Measurements from ENCODE around the gene STK32B.

Gene STK32B

DNA sequence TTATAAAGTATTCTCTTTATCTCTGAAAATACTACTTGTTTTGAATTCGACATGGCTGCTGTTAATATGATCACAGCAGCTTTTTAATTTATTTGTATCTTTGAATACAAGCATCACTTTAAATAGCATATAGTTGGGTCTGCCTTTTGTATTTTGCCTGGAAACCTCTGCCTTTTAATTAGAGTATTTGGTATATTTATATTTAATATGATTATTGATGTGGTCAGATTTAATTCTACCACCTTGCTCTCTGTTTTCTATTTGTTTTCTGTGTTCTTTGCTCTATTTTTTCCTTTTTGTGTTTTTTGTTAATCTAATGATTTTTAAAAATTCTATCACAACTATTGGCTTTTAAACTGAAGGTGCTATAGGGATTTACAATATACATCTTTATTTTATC is 21.7 kb downstream of the STK32B start:
- no peak for DNase-seq

GRCh38 chr4:5078009-5078408 is 26.7 kb downstream of the STK32B start:
- no peak for DNase-seq

DNA sequence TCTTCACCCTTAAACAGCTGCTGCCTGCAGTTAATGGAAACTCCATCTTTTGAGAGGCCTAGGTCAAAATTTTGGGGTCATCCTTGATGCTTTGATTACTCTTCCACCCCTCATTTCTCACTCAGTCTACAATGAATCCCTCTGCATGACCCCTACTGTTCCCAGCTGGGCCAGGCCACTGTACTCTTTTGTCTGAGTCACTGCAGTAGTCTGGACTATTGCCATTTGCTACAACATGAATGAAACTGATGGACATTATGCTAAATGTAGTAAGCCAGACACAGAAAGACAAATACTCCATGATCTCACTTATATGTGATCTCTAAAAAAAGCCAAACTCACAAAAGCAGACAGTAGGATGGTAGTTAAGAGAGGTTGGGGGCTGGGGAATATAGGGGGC is 28.3 kb downstream of the STK32B start:
- no peak for DNase-seq

DNA sequence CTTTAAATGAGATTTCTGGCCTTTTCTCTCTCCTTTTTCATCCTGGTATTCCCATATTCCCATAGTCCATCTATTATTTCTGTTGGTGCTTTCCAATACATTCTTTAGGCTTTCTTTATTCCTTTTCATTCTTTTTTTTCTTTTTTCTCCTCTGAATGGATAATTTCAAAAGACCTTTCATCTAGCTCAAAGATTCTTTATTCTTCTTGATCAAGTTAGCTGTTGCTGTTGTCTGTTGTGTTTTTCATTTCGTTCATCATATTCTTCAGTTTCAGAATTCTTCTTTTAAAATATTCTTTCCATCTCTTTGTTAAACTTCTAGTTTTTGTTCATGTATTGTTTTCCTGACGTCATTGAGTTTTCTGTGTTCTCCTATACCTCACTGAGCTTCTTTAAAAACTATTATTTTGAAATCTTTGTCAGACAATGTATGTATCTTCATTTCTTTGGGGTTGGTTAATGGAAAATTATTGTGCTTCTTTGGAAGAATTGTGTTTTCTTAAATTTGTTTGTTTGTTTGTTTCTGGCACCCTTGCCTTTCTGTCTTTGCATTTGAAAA is 30.2 kb downstream of the STK32B start:
- DNase-seq: no peak

- DNase-seq: no peak
Measured at GRCh38 chr4:5082376-5082775, 31.1 kb downstream of the STK32B start.

DNA sequence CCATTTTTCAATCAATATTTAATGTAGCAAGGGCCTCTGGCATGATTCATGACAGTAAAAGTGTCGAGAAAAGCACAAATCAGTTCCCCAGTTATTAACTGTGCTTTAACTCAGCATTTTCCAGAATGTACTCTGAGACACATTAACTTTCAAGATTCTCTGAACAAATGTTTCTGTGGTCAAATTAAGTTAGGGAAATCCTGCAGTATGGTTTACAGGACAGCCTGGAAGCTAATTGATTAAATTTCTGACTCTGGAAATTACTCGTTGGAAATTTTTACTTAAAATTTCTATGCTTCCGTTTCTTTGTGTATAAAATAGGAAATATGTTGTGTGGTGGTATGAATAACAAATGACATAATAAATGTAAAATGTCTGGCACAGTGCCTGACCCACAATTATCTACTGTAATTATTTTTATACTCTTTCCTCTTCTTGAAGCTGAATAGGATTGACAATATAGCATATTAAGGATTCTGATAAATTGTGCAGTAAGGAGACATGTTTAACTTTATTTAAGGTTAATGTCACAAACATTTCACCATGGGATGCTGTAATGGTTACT is 33.7 kb downstream of the STK32B start:
- no peak for DNase-seq

GRCh38 chr4:5086535-5086934 is 35.3 kb downstream of the STK32B start:
- DNase-seq: no peak

DNA sequence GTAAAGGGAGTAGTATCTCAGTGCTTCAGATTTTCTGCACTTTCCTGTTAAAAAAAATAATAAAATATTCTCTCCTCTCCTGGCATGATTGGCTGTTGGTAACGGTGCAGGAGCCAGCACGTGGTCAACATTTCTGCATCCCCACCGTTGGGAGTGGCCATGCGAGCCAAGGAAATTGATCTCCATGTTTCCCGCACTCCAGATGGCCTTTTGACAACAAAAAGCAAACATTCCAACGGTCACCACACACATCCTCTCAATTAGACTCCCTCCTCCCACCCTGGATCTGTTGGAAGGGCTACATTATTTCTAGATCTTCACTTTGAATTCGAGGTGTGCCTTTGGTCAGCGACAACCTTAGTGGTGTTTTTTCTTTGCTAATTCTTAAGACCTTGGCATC is 45.0 kb downstream of the STK32B start:
- DNase-seq: no peak

DNA sequence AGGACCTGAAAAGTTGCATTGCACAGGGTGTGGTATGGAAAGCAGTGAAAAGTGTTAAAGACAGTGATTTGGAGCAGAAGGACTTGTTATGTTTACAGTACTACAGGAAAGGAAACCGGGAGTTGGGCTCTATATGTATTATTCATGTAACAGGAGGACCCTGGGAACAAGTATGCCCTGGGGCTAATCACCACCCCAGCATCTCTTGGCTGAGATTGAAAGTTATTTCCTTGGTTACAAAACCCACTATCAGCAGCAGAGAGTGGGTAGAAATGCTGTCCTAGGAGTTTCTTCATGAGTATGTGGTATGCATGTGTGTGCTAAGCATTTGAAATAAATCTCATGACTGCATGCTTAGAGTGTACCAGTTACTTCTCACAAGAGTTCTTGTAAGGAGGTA is 46.9 kb downstream of the STK32B start:
- DNase-seq: no peak

- DNase-seq: no peak
Measured at GRCh38 chr4:5100336-5100735, 49.1 kb downstream of the STK32B start.

DNA sequence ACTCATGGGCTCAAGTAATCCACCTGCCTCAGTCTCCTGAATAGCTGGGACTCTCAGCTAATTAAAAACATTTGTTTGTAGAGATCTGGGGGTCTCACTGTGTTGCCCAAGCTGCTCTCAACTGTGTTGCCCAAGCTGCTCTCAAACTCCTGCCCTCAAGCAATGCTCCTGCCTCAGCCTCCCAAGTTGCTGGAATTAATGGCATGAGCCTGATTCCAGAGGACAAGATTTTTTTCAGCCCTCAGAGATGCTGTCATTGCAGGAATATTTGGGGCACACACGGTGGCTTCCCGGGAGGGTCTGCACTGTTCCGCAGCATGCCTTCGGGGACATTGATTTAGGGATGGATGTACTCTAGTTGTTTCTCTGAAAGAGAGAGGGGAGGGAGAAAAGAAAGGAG is 49.7 kb downstream of the STK32B start:
- no peak for DNase-seq

DNA sequence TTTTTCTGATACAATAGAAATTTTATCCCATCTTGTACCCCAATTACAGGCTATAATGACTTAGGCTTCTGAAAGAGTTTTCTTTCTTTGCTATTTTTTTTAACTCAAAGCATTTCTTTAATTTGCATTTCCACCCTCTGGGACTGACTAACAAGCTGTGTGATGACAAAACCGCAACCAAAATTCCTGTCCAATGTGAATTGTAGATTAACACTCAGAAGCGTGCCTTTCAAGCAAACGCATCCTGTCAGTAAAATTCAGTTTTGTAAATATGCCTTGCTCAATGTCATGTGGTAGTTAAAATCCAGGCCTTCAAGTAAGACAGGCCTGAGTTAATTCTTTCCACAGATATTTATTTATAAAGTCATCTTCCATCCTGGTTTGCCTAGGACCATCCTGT is 50.3 kb downstream of the STK32B start:
- no peak for DNase-seq

- no peak for DNase-seq
Measured at GRCh38 chr4:5110901-5111300, 59.6 kb downstream of the STK32B start.

- DNase-seq: no peak
Measured at GRCh38 chr4:5112333-5113095, 61.2 kb downstream of the STK32B start.

DNA sequence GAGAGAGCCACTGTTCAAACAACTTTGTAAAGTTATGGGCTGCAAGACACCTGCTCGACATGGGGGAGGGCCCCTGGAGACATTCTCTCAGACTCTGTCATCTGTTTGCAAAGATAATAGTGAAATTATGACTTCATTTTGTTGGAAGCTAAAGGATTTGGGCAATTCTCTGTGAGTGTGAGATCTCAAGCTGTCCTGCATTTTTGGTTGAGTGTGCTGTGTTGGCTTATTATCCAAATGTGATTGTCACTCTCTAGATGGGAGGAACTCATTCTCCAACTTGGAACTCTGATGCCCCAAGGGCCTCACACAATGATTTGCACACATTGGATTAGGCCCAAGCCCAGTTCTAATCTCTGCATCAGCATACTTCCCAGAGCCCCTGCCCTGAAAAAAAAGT is 63.7 kb downstream of the STK32B start:
- no peak for DNase-seq

DNA sequence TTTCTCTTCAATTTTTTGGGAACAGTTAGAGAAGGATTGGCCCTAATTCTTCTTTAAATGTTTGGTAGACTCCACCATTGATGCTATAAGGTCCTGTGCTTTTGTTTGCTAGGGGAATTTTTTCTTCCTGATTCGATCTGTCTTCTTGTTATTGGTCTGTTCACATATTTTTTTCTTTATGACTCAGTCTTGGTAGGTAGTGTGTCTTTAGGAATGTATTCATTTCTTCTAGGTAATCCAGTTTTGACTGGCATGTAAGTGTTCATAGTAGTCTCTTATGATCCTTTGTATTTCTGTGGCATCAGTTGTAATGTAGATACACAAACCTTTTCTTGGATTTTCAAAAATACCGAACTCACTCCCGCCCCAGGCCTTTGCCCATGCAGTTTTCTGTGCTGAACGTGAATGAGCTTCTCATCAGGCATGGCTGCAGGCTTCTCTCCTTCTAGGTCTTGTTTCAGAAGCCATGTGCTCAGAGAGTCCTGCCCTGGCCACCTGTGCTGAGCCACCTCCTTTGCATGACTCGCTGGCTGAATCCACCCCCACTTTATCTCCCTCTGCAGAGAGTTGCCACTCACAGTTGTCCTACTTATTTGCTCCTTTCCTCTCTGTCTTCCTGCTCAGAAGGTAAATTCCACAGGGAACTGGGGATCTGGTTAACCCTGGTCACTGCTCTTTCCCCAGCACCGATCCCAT is 67.0 kb downstream of the STK32B start:
- DNase-seq: no peak

DNA sequence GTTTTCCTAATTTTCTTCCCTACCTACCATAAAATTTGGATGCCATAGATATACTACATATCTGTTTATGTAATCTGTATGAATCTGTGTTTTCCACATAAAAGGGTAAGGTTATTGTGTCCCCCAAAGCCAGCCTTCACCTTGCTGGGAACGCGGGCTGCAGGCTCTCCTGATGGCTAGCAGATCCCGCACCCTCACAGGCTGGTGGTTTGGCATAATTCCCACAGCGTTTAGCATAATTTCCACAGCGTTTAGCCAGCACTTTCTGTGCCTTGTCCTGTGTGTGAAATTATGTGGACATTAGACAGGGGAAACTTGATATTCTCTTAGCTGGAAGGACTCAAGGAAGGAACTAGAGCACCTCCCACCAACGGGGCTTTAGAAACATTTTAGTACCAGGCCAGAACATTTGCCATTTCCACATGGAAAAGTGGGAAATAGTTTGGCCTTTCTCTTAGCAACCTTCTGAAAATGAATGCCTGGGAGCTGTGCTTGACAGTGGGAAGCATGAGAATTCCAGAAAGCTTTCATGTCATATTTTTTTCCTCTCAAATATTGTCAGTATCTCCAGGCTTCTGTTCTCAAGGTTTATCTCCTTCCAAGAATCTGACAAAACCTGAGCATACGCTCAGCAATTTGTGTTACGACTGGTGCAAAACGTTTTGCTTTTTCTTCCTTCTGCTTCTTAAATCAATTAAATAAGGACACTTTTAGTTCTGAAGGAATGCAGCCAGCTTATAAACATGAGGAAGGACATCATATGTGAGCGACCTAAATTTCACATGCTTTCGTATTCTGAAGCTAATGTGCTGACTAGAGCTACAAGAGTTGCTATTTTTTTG is 67.9 kb downstream of the STK32B start:
- DNase-seq: no peak

DNA sequence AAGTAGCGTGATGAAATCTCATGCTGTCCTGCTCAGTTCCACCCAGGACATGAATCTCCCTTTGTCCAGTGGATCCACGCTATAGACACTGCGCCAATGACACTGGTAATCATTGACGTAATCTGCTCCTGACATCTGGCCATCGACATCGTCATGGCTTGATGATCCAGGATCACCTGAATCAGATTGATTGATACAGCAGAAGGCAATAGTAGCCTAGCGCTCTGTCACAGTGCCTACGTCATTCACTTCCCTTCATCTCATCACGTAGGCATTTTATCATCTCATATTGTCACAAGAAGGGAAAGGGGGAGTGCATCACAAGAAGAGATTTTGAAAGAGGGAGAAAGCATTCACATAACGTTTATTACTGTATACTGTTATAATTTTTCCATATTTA is 68.8 kb downstream of the STK32B start:
- no peak for DNase-seq

DNA sequence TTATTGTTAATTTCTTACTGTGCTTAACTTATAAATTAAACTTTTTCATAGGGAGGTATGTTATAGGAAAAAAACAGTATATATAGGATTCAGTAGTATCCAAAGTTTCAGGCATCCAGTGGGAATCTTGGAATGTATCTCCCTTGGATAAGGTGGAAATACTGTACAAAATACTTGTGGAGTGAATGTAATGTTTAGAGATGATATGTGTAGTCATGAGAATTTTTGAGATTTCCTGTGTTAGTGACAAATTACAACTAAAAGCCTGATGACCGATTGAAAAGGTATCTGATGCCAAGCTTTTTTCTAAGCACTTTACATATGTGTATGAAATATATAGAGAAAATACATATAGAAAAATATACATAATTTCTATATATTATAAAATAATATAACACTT is 69.2 kb downstream of the STK32B start:
- DNase-seq: no peak

DNA sequence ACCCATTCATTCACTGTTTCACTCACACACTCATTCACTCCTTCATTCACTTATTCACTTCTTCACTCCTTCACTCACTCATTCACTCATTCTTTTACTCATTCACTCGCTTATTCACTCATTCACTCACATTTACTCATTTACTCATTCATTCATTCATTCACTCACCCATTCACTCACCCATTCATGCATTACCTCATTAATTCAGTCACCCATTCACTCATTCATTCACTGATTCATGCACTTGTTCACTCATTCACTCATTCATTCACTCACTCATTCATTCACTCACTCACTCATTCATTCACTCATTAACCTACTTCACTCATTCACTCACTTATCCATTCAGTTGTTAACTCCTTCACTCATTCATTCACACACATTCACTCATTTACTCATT is 70.8 kb downstream of the STK32B start:
- DNase-seq: no peak

GRCh38 chr4:5124876-5125275 is 73.6 kb downstream of the STK32B start:
- DNase-seq: no peak

- DNase-seq: peak; percentile 19 to 20
Measured at GRCh38 chr4:5125321-5125720, 74.0 kb downstream of the STK32B start.

DNA sequence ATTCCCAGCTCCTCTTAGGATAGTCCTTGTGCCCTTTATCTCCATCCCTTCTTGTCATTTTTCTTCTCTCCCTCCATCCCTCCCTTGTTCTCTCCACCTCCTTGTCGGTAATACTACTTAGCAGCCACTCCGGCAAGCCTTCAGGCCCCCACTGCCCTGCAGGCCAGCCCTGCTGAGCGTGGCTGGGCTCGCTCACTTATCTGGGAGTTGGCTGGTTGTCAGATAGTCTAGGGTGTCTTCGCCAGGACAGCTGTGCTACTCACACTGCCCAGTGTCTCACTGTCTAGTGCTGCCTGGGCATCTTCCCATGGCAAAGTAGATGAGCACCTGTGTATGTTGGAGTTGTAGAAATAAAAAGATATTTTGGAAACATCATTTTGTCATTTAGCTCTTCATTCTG is 75.0 kb downstream of the STK32B start:
- no peak for DNase-seq

All from NCI-H187 (cell line).